Right kidney (tissue), 1 donor: ENCODE data around the gene FAM3C.

Experiments
- DNase-seq: peaks from one replicate; pipeline ENCODE4 v3.0.0-alpha.2; 2016

Gene FAM3C

GRCh38 chr7:121382473-121382872 is 13.6 kb downstream of the FAM3C start:
- no peak for DNase-seq

- no peak for DNase-seq
Measured at GRCh38 chr7:121379930-121380329, 16.2 kb downstream of the FAM3C start.

GRCh38 chr7:121376979-121377378 is 19.1 kb downstream of the FAM3C start:
- no peak for DNase-seq

GRCh38 chr7:121373177-121373576 is 22.9 kb downstream of the FAM3C start:
- no peak for DNase-seq

GRCh38 chr7:121372376-121373010 is 23.6 kb downstream of the FAM3C start:
- DNase-seq = no peak

GRCh38 chr7:121371883-121372282 is 24.2 kb downstream of the FAM3C start:
- no peak for DNase-seq

- DNase-seq = no peak
Measured at GRCh38 chr7:121371367-121371766, 24.7 kb downstream of the FAM3C start.

GRCh38 chr7:121369462-121369861 is 26.6 kb downstream of the FAM3C start:
- no peak for DNase-seq

- no peak for DNase-seq
Measured at GRCh38 chr7:121366852-121367431, 29.2 kb downstream of the FAM3C start.

- no peak for DNase-seq
Measured at GRCh38 chr7:121360564-121360963, 35.5 kb downstream of the FAM3C start.

- DNase-seq = no peak
Measured at GRCh38 chr7:121355574-121355973, 40.5 kb downstream of the FAM3C start.

GRCh38 chr7:121352323-121352722 is 43.8 kb downstream of the FAM3C start:
- no peak for DNase-seq

- DNase-seq = no peak
Measured at GRCh38 chr7:121351682-121352081, 44.4 kb downstream of the FAM3C start.

GRCh38 chr7:121344497-121344896 is 51.6 kb downstream of the FAM3C start:
- no peak for DNase-seq

- DNase-seq = no peak
Measured at GRCh38 chr7:121344093-121344492, 52.0 kb downstream of the FAM3C start.

GRCh38 chr7:121343302-121343701 is 52.8 kb downstream of the FAM3C start:
- no peak for DNase-seq

- no peak for DNase-seq
Measured at GRCh38 chr7:121342631-121343030, 53.5 kb downstream of the FAM3C start.

- no peak for DNase-seq
Measured at GRCh38 chr7:121341933-121342332, 54.2 kb downstream of the FAM3C start.

GRCh38 chr7:121339082-121339481 is 57.0 kb downstream of the FAM3C start:
- DNase-seq = no peak

- no peak for DNase-seq
Measured at GRCh38 chr7:121337398-121337797, 58.7 kb downstream of the FAM3C start.

- DNase-seq = no peak
Measured at GRCh38 chr7:121336579-121336978, 59.5 kb downstream of the FAM3C start.

GRCh38 chr7:121334875-121335648 is 61.0 kb downstream of the FAM3C start:
- no peak for DNase-seq

GRCh38 chr7:121334376-121334775 is 61.7 kb downstream of the FAM3C start:
- DNase-seq = no peak

GRCh38 chr7:121331574-121331973 is 64.5 kb downstream of the FAM3C start:
- DNase-seq = no peak
